PC-9 (cell line): ENCODE measurements around the gene CMTM8. TPM values are rescaled to one million over a fixed set of nuclear protein-coding genes. Genes with fewer than 3 reads are reported as not detected.

Experiments
- BruUV-seq: library from RNA; stranded (reverse); fragments of 400-500 nt; replicated peaks from 2 replicates; lab custom pipeline; 2021; lab: Mats Ljungman, UMichigan
- CTCF ChIA-PET: fragments of 300-600 bp; sonication (Branson Sonifier 250); formaldehyde crosslinking; loops from one replicate; lab custom pipeline; 2022; ENCODE audit warnings: antibody characterized with exemption; lab: Charles Lee
- POLR2A ChIA-PET: fragments of 300-600 bp; sonication (Branson Sonifier 250); formaldehyde crosslinking; loops from one replicate; lab custom pipeline; 2022; ENCODE audit warnings: antibody characterized with exemption; ENCODE audit not compliant: unreplicated experiment; lab: Charles Lee
- DNase-seq, 2 experiments: peaks; one replicate each; pipeline versions ENCODE4 v3.0.0 to v3.0.0-alpha.2; 2015 to 2022; ENCODE audit warnings: mixed read lengths in 1 of 2
- H2AFZ ChIP-seq: fragments of 200-600 bp; sonication (generic); 2 replicates; pipeline ENCODE4 v1.8.1; 2017; ENCODE audit warnings: antibody characterized with exemption
- H3F3A ChIP-seq: fragments of 200-600 bp; sonication (generic); 2 replicates; pipeline ENCODE4 v1.8.1; 2017; ENCODE audit warnings: antibody characterized with exemption, mild to moderate bottlenecking, low read depth; ENCODE audit not compliant: insufficient read depth
- H3K27ac ChIP-seq: fragments of 200-600 bp; sonication (generic); 2 replicates; pipeline ENCODE4 v1.6.1; 2016; ENCODE audit warnings: mixed run types
- H3K27me3 ChIP-seq: fragments of 200-600 bp; sonication (generic); 2 replicates; pipeline ENCODE4 v1.6.1; 2016; ENCODE audit warnings: low read depth, mixed run types; ENCODE audit not compliant: insufficient read depth
- H3K36me3 ChIP-seq: fragments of 200-600 bp; sonication (generic); 2 replicates; pipeline ENCODE4 v1.6.1; 2016; ENCODE audit warnings: low read depth, mixed run types
- H3K4me1 ChIP-seq: fragments of 200-600 bp; sonication (generic); replicated peaks from 2 replicates; pipeline ENCODE4 v1.6.1; 2016; ENCODE audit warnings: mixed run types; ENCODE audit not compliant: insufficient read depth
- H3K4me2 ChIP-seq: fragments of 200-600 bp; sonication (generic); 2 replicates; pipeline ENCODE4 v1.6.1; 2017; ENCODE audit warnings: mixed run types
- H3K4me3 ChIP-seq: fragments of 200-600 bp; sonication (generic); 2 replicates; pipeline ENCODE4 v1.6.1; 2016; ENCODE audit warnings: mixed run types
- H3K79me2 ChIP-seq: fragments of 200-600 bp; sonication (generic); 2 replicates; pipeline ENCODE4 v1.6.1; 2017; ENCODE audit warnings: low read depth, mixed run types
- H3K9me2 ChIP-seq: fragments of 200-600 bp; sonication (generic); 2 replicates; pipeline ENCODE4 v1.8.1; 2017; ENCODE audit warnings: mild to moderate bottlenecking; ENCODE audit not compliant: insufficient read depth
- H3K9me3 ChIP-seq: fragments of 200-600 bp; sonication (generic); 2 replicates; pipeline ENCODE4 v1.8.1; 2016; ENCODE audit warnings: low read depth; ENCODE audit not compliant: insufficient read depth
- H4K20me1 ChIP-seq: fragments of 200-600 bp; sonication (generic); 2 replicates; pipeline ENCODE4 v1.8.1; 2017; ENCODE audit not compliant: insufficient read depth
- CTCF ChIP-seq: fragments of 200-600 bp; sonication (generic); conservative IDR thresholded peaks from 2 replicates; pipeline ENCODE4 v1.6.1; 2017; ENCODE audit warnings: mixed run types, antibody characterized with exemption, mild to moderate bottlenecking, moderate library complexity
- EZH2 ChIP-seq: fragments of 200-600 bp; sonication (generic); IDR thresholded peaks from 2 replicates; pipeline ENCODE4 v1.8.0; 2017; ENCODE audit warnings: antibody characterized with exemption, low read depth
- intact Hi-C: fragments of 100-400 bp; cut with micrococcal nuclease; formaldehyde crosslinking; loops from one replicate; pipeline ENCODE4 v1.10.0; 2022; ENCODE audit not compliant: unreplicated experiment
- total RNA-seq: library from RNA; stranded (reverse); gene quantifications from 2 replicates; pipeline ENCODE4 v1.2.3, GENCODE V29; 2021

CMTM8 gene
- total RNA-seq, 1 experiment from 2014 or later: 17.8 TPM

GRCh38 chr3:32282578-32283154 lies 44.2 kb downstream of the CMTM8 start:
- H3K27ac ChIP-seq: no peak overlapping the region
- no peaks in the 10 kb centered on the region for H3K9me3 ChIP-seq
- H3K9me2 ChIP-seq: no peaks in the 10 kb centered on the region
- CTCF ChIA-PET: no interaction called here
- no TSS peak for BruUV-seq
- H2AFZ ChIP-seq: no peak overlapping the region
- no peak for DNase-seq
- no peak overlapping the region for H3K4me2 ChIP-seq
- H3K27me3 ChIP-seq: no peaks in the 10 kb centered on the region
- H3K36me3 ChIP-seq: no peaks in the 10 kb centered on the region
- intact Hi-C loops: loop anchor here (5.0 kb wide), 1 partner anchor 105 kb away; no protein-coding TSS in a partner anchor
- H4K20me1 ChIP-seq: no peaks in the 10 kb centered on the region
- peaks cover 14% of the 10 kb centered on the region for H3K4me1 ChIP-seq
- no peaks in the 10 kb centered on the region for H3F3A ChIP-seq
- POLR2A ChIA-PET: no interaction called here
- H3K79me2 ChIP-seq: peaks cover 11% of the 10 kb centered on the region; the same call in 1 of the 2 replicates
- TF ChIP-seq EZH2 (no peak), CTCF (no peak)
- H3K4me3 ChIP-seq: no peak overlapping the region

GRCh38 chr3:32283304-32283703 lies 44.8 kb downstream of the CMTM8 start:
- H3F3A ChIP-seq: no peaks in the 10 kb centered on the region
- POLR2A ChIA-PET: no interaction called here
- H3K9me3 ChIP-seq: no peaks in the 10 kb centered on the region
- CTCF ChIA-PET: no interaction called here
- no peak for TF ChIP-seq CTCF
- TF ChIP-seq EZH2: no peak
- intact Hi-C loops: loop anchor here (5.0 kb wide), 1 partner anchor 106 kb away; no protein-coding TSS in a partner anchor
- no peak overlapping the region for H3K4me3 ChIP-seq
- no peak overlapping the region for H3K4me2 ChIP-seq
- H3K79me2 ChIP-seq: peaks cover 5% of the 10 kb centered on the region; the same call in 1 of the 2 replicates
- H2AFZ ChIP-seq: no peak overlapping the region
- H3K36me3 ChIP-seq: no peaks in the 10 kb centered on the region
- no peak overlapping the region for H3K27ac ChIP-seq
- DNase-seq: no peak
- H4K20me1 ChIP-seq: no peaks in the 10 kb centered on the region
- H3K4me1 ChIP-seq: peaks cover 14% of the 10 kb centered on the region
- H3K27me3 ChIP-seq: no peaks in the 10 kb centered on the region
- BruUV-seq: no TSS peak
- no peaks in the 10 kb centered on the region for H3K9me2 ChIP-seq

GRCh38 chr3:32284443-32285212 lies 46.1 kb downstream of the CMTM8 start:
- no peak overlapping the region for H2AFZ ChIP-seq
- H3K9me3 ChIP-seq: no peaks in the 10 kb centered on the region
- H3K27me3 ChIP-seq: no peaks in the 10 kb centered on the region
- no peaks in the 10 kb centered on the region for H3K79me2 ChIP-seq
- DNase-seq: no peak
- TF ChIP-seq EZH2 (no peak), CTCF (no peak)
- H3K4me3 ChIP-seq: no peak overlapping the region
- CTCF ChIA-PET: no interaction called here
- intact Hi-C loops: loop anchor here (5.0 kb wide), 1 partner anchor 107 kb away; no protein-coding TSS in a partner anchor
- BruUV-seq: no TSS peak
- H3F3A ChIP-seq: no peaks in the 10 kb centered on the region
- no peaks in the 10 kb centered on the region for H4K20me1 ChIP-seq
- H3K36me3 ChIP-seq: no peaks in the 10 kb centered on the region
- no peak overlapping the region for H3K4me2 ChIP-seq
- POLR2A ChIA-PET: interaction anchor here (0.6 kb wide), 1 partner anchor 61 kb away, joined by 5 read pairs; no protein-coding TSS in a partner anchor
- H3K9me2 ChIP-seq: no peaks in the 10 kb centered on the region
- H3K27ac ChIP-seq: no peak overlapping the region
- H3K4me1 ChIP-seq: peaks cover 14% of the 10 kb centered on the region
